ENCODE data around the gene HOXA7.

Gene HOXA7

GRCh38 chr7:27106181-27106900 lies 50.1 kb downstream of the HOXA7 start:
- Histone ChIP-seq H3K27ac (no peak overlapping the region), H3K36me3 (peaks cover 6% of the 10 kb centered on the region), H3K4me1 (ENCODE audit: control insufficient read depth in 1 of 2, insufficient read depth in 1 of 2, low read depth in 1 of 2, low read length in 1 of 2) (peaks cover 0 to 14% of the 10 kb centered on the region in 2 experiments), H3K9me3 (no peaks in the 10 kb centered on the region), H3K27me3 (peaks cover 54% of the 10 kb centered on the region), H3K4me3 (ENCODE audit: low read depth in 1 of 2, low read length in 1 of 2) (no peak overlapping the region)
- TF ChIP-seq CTCF (IDR thresholded peaks at IDR 0.05) = no peak

- no peak for TF ChIP-seq CTCF (IDR thresholded peaks at IDR 0.05)
- Histone ChIP-seq H3K9me3 (no peaks in the 10 kb centered on the region), H3K27ac (no peak overlapping the region), H3K27me3 (peaks cover 63% of the 10 kb centered on the region), H3K4me3 (ENCODE audit: low read depth in 1 of 2, low read length in 1 of 2) (no peak overlapping the region), H3K36me3 (peaks cover 14% of the 10 kb centered on the region), H3K4me1 (ENCODE audit: control insufficient read depth in 1 of 2, insufficient read depth in 1 of 2, low read depth in 1 of 2, low read length in 1 of 2) (peaks cover 0 to 15% of the 10 kb centered on the region in 2 experiments)
Observed at GRCh38 chr7:27105301-27106031, 51.0 kb downstream of the HOXA7 start.

GRCh38 chr7:27104341-27105058 lies 52.0 kb downstream of the HOXA7 start:
- no peaks in the 10 kb centered on the region for H3K9me3 ChIP-seq
- H3K27ac ChIP-seq = no peak overlapping the region
- H3K27me3 ChIP-seq = peaks cover 72% of the 10 kb centered on the region
- H3K4me3 ChIP-seq (ENCODE audit: low read depth in 1 of 2, low read length in 1 of 2) = no peak overlapping the region
- peaks cover 0 to 15% of the 10 kb centered on the region in 2 experiments for H3K4me1 ChIP-seq (ENCODE audit: control insufficient read depth in 1 of 2, insufficient read depth in 1 of 2, low read depth in 1 of 2, low read length in 1 of 2)
- peaks cover 18% of the 10 kb centered on the region for H3K36me3 ChIP-seq
- no peak for TF ChIP-seq CTCF (IDR thresholded peaks at IDR 0.05)
